Nephron (organoid): Measurements from ENCODE around the gene WDR18.

Experiments used
- H3K27ac Mint-ChIP-seq, 3 experiments: 2 replicates each; pipeline ENCODE4 v1.8.0; 2020; ENCODE audit warnings: mixed read lengths in 3 of 3, mild to moderate bottlenecking in 2 of 3, moderate library complexity in 1 of 3
- H3K27me3 Mint-ChIP-seq: 2 replicates; pipeline ENCODE4 v1.8.0; 2021; ENCODE audit warnings: low read depth, mild to moderate bottlenecking, moderate library complexity, mixed read lengths
- H3K36me3 Mint-ChIP-seq: 2 replicates; pipeline ENCODE4 v1.8.0; 2020; ENCODE audit warnings: low read depth, mixed read lengths
- H3K4me1 Mint-ChIP-seq: 2 replicates; pipeline ENCODE4 v1.8.0; 2020; ENCODE audit warnings: mixed read lengths
- H3K4me3 Mint-ChIP-seq, 3 experiments: 2 replicates each; pipeline ENCODE4 v1.8.0; 2020; ENCODE audit warnings: mild to moderate bottlenecking in 3 of 3, mixed read lengths in 3 of 3, moderate library complexity in 2 of 3
- H3K9me3 Mint-ChIP-seq: 2 replicates; pipeline ENCODE4 v1.8.0; 2020; ENCODE audit warnings: mixed read lengths
- TF ChIP-seq, protein P1 (sequence below), 3 experiments: fragments of 200-600 bp; sonication (generic); IDR thresholded peaks; one replicate each; pipeline ENCODE4 v1.5.0; 2021; ENCODE audit warnings: antibody characterized with exemption in 3 of 3; ENCODE audit not compliant: unreplicated experiment in 3 of 3

Gene WDR18, protein sequence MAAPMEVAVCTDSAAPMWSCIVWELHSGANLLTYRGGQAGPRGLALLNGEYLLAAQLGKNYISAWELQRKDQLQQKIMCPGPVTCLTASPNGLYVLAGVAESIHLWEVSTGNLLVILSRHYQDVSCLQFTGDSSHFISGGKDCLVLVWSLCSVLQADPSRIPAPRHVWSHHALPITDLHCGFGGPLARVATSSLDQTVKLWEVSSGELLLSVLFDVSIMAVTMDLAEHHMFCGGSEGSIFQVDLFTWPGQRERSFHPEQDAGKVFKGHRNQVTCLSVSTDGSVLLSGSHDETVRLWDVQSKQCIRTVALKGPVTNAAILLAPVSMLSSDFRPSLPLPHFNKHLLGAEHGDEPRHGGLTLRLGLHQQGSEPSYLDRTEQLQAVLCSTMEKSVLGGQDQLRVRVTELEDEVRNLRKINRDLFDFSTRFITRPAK

GRCh38 chr19:984165-984967, at the start of gene WDR18:
Gene WDR18 (plus strand): TSS chr19:984345. CDS start chr19:984354, 9 bp downstream.
- Mint-ChIP-seq H3K27me3 (no peaks in the 10 kb centered on the region), H3K36me3 (peaks cover 14% of the 10 kb centered on the region), H3K27ac (peak within 1 kb of the TSS; percentile 94 to 98 (median 96)), H3K4me1 (peaks cover 10% of the 10 kb centered on the region), H3K4me3 (peak within 1 kb of the TSS; percentile 96 to 97 (median 96)), H3K9me3 (no peaks in the 10 kb centered on the region)
- TF ChIP-seq, protein P1, sequence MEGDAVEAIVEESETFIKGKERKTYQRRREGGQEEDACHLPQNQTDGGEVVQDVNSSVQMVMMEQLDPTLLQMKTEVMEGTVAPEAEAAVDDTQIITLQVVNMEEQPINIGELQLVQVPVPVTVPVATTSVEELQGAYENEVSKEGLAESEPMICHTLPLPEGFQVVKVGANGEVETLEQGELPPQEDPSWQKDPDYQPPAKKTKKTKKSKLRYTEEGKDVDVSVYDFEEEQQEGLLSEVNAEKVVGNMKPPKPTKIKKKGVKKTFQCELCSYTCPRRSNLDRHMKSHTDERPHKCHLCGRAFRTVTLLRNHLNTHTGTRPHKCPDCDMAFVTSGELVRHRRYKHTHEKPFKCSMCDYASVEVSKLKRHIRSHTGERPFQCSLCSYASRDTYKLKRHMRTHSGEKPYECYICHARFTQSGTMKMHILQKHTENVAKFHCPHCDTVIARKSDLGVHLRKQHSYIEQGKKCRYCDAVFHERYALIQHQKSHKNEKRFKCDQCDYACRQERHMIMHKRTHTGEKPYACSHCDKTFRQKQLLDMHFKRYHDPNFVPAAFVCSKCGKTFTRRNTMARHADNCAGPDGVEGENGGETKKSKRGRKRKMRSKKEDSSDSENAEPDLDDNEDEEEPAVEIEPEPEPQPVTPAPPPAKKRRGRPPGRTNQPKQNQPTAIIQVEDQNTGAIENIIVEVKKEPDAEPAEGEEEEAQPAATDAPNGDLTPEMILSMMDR (IDR thresholded peaks at IDR 0.05; ENCODE audit: unreplicated experiment in 3 of 3): no peak

DNA sequence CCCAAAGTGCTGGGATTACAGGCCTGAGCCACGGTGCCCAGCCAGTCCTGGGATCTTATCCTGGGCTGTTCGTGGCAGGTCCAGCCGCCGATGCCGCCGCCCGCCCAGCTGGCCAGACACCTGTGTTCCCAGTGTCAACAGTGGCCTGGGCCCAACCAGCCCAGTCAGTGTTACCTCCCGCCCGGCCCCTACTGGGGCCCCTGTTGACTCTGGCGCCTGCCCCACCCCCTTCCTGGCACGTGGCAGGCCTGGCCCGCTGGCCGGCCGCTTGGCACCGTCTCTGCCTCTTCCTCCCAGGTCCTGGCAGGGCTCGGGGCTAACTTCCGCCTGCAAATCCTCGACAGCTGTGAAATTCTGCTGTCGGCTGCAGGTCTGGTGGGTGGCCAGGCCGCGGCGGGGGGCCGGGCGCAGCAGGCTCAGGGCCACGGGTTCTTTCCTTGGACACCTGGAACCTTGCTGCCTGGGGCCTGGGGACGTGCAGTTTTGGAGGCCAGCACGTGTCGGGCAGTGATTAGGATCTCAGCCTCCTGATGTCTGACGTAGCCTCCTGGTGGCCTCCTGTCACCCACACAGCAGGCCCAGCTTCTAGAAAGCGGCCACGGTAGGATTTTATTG, 49.2 kb upstream of the WDR18 start:
- Mint-ChIP-seq H3K36me3 (peaks cover 42% of the 10 kb centered on the region), H3K27me3 (no peaks in the 10 kb centered on the region), H3K9me3 (no peaks in the 10 kb centered on the region), H3K4me3 (no peak overlapping the region), H3K27ac (peak overlapping the region in 2 of 3 experiments; percentile 45 to 66), H3K4me1 (peaks cover 14% of the 10 kb centered on the region)
- TF ChIP-seq, protein P1 (IDR thresholded peaks at IDR 0.05; ENCODE audit: unreplicated experiment in 3 of 3): no peak

DNA sequence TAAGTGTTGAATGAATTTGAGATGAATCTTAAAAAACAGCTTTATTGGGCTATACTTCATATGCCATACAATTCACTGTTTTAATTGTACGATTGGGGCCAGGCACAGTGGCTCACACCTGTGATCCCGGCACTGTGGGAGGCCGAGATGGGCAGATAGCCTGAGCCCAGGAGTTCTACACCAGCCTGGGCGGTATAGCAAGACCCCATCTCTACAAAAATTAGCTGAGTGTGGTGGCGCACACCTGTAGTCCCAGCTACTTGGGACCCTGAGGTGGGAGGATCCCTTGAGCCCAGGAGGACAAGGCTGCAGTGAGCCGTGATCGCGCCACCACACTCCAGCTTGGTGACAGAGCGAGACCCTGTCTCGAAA, 48.0 kb upstream of the WDR18 start:
- H3K27ac Mint-ChIP-seq: no peak overlapping the region
- peaks cover 19% of the 10 kb centered on the region for H3K4me1 Mint-ChIP-seq
- no peaks in the 10 kb centered on the region for H3K27me3 Mint-ChIP-seq
- peaks cover 38% of the 10 kb centered on the region for H3K36me3 Mint-ChIP-seq
- no peaks in the 10 kb centered on the region for H3K9me3 Mint-ChIP-seq
- TF ChIP-seq, protein P1 (IDR thresholded peaks at IDR 0.05; ENCODE audit: unreplicated experiment in 3 of 3): no peak
- H3K4me3 Mint-ChIP-seq: no peak overlapping the region

- peaks cover 39% of the 10 kb centered on the region for H3K36me3 Mint-ChIP-seq
- no peaks in the 10 kb centered on the region for H3K9me3 Mint-ChIP-seq
- H3K4me1 Mint-ChIP-seq: peaks cover 26% of the 10 kb centered on the region
- TF ChIP-seq, protein P1 (IDR thresholded peaks at IDR 0.05; ENCODE audit: unreplicated experiment in 3 of 3): no peak
- H3K27ac Mint-ChIP-seq: peak overlapping the region in 2 of 3 experiments; percentile 53 to 61
- no peaks in the 10 kb centered on the region for H3K27me3 Mint-ChIP-seq
- H3K4me3 Mint-ChIP-seq: no peak overlapping the region
Observed at GRCh38 chr19:937259-937694, 46.9 kb upstream of the WDR18 start.

DNA sequence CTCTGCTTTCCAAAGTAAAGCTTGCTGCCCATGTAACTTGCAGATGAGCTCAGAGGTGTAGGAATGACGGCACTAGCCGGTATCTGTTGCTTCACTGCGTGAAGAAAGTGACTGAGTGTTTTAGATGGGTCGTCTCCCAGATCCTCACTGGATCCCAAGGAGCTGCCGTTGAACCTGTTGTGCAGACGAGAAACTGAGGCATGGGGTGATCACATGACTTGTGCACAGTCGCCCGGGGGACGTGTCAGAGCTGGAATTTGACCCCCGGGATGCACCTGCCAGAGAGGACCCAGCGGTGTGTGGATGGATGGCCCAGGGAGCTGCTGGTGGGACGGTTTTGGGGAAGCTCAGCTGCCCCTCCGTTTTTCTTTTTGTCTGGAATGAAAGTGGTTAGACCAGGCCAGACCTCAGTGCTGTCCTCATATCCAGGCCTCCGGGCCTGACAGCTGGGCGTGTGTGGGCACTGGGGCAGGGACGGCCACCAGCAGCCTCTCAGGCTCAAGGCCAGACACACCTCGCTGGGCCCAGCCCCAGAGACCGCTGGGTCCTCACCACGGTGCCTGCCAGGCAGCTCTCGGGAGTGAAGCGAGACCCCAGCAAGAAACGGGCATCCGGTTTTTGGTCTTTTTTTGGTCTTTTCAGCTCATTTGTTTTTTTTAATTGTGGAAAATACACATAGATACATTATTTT, 45.8 kb upstream of the WDR18 start:
- TF ChIP-seq, protein P1 (IDR thresholded peaks at IDR 0.05; ENCODE audit: unreplicated experiment in 3 of 3): no peak
- H3K27ac Mint-ChIP-seq: peak overlapping the region in 2 of 3 experiments; percentile 64 to 82
- no peak overlapping the region for H3K4me3 Mint-ChIP-seq
- H3K36me3 Mint-ChIP-seq: peaks cover 48% of the 10 kb centered on the region
- no peaks in the 10 kb centered on the region for H3K9me3 Mint-ChIP-seq
- H3K4me1 Mint-ChIP-seq: peaks cover 26% of the 10 kb centered on the region
- H3K27me3 Mint-ChIP-seq: no peaks in the 10 kb centered on the region
